GM23338 (cell line): ENCODE data around the gene HSD11B1.

ENCODE experiments used
- POLR2AphosphoS5 ChIP-seq: IDR thresholded peaks from 2 replicates; pipeline ENCODE4 v1.6.1; 2016; ENCODE audit warnings: antibody characterized with exemption, low read depth
- TF ChIP-seq, protein P1 (sequence below), 2 experiments: fragments of 200-600 bp in 1 of 2; sonication (generic) in 1 of 2; conservative IDR thresholded peaks; 2 replicates each; pipeline versions ENCODE4 v1.5.1 to v1.6.1; 2016 to 2017; ENCODE audit warnings: antibody characterized with exemption in 2 of 2, low read depth in 2 of 2, mild to moderate bottlenecking in 2 of 2, moderate library complexity in 1 of 2

- TF ChIP-seq POLR2AphosphoS5: no peak
- TF ChIP-seq, protein P1, sequence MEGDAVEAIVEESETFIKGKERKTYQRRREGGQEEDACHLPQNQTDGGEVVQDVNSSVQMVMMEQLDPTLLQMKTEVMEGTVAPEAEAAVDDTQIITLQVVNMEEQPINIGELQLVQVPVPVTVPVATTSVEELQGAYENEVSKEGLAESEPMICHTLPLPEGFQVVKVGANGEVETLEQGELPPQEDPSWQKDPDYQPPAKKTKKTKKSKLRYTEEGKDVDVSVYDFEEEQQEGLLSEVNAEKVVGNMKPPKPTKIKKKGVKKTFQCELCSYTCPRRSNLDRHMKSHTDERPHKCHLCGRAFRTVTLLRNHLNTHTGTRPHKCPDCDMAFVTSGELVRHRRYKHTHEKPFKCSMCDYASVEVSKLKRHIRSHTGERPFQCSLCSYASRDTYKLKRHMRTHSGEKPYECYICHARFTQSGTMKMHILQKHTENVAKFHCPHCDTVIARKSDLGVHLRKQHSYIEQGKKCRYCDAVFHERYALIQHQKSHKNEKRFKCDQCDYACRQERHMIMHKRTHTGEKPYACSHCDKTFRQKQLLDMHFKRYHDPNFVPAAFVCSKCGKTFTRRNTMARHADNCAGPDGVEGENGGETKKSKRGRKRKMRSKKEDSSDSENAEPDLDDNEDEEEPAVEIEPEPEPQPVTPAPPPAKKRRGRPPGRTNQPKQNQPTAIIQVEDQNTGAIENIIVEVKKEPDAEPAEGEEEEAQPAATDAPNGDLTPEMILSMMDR (conservative IDR thresholded peaks at IDR 0.05; ENCODE audit: low read depth in 2 of 2): no peak
Measured at GRCh38 chr1:209743145-209743482, 38.5 kb downstream of the HSD11B1 start.
